ENCODE measurements around the gene MYOZ3. TPM values are rescaled to one million over a fixed set of nuclear protein-coding genes. Genes with fewer than 3 reads are reported as not detected.

Gene MYOZ3
- total and polyA plus RNA-seq, 10 of the 15 experiments (the other 5 are each of a cell fraction or from before 2014, with no cell fraction given) = 0.04 to 1.1 (median 0.10) TPM; not detected in 4

DNA sequence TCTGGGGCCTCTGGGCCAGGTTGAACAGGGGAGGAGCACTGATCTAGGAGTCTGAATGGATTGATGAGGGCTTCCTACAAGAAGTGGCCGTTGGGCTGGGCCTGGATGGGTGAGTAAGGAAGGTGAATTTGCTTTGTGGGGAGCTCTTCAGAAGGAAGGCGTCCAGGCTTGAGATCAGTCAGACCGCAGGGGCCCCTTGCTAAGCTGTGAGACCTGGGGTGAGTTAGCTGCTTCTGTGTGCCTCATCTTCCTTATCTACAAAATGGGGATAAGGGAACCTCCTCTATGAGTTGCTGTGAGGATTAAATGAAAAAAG is 21.7 kb upstream of the MYOZ3 start:
- TF ChIP-seq MYC (IDR thresholded peaks at IDR 0.05; ENCODE audit: insufficient read depth, insufficient read length, insufficient replicate concordance, low read length, severe bottlenecking) (no peak), ATF7 (IDR thresholded peaks at IDR 0.05; ENCODE audit: low read depth) (no peak), ZBTB11 (CRISPR knock-in tag; IDR thresholded peaks at IDR 0.05) (no peak), GABPA (IDR thresholded peaks at IDR 0.05; ENCODE audit: low read depth) (no peak), CBX3 (IDR thresholded peaks at IDR 0.05; ENCODE audit: borderline replicate concordance, low read depth) (no peak), ZNF384 (IDR thresholded peaks at IDR 0.05; ENCODE audit: borderline replicate concordance, low read depth, low read length) (no peak), MXI1 (IDR thresholded peaks at IDR 0.05; ENCODE audit: low read depth, low read length) (no peak), REST (IDR thresholded peaks at IDR 0.05; ENCODE audit: low read depth, low read length) (no peak)
- TF ChIP-seq, protein P1, sequence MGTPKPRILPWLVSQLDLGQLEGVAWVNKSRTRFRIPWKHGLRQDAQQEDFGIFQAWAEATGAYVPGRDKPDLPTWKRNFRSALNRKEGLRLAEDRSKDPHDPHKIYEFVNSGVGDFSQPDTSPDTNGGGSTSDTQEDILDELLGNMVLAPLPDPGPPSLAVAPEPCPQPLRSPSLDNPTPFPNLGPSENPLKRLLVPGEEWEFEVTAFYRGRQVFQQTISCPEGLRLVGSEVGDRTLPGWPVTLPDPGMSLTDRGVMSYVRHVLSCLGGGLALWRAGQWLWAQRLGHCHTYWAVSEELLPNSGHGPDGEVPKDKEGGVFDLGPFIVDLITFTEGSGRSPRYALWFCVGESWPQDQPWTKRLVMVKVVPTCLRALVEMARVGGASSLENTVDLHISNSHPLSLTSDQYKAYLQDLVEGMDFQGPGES (IDR thresholded peaks at IDR 0.05) = no peak
- BruUV-seq (replicated peaks) = no TSS peak
- FAIRE-seq = no peak
- ChIA-PET POLR2A (no interaction called here), CTCF (interaction anchor here (0.6 to 2.1 kb wide), 2 partner anchors 9 to 14 kb away, joined by 3 to 8 read pairs; no protein-coding TSS in a partner anchor), RAD21 (ENCODE audit: unreplicated experiment) (interaction anchor here (0.6 kb wide), 1 partner anchor 181 kb away, joined by 3 read pairs; no protein-coding TSS in a partner anchor), SMC1A (ENCODE audit: uncharacterized antibody, unreplicated experiment) (no interaction called here)
- Histone ChIP-seq H3K4me3 (no peak overlapping the region), H4K20me1 (ENCODE audit: control insufficient read depth, insufficient read depth) (no peaks in the 10 kb centered on the region), H3K4me2 (ENCODE audit: control insufficient read depth, insufficient read depth) (no peak overlapping the region), H3K79me2 (ENCODE audit: control insufficient read depth, insufficient read depth, low read length) (no peaks in the 10 kb centered on the region), H3K9ac (ENCODE audit: control insufficient read depth, insufficient read depth, low read length) (no peak overlapping the region), H3K27ac (ENCODE audit: control insufficient read depth, insufficient read depth) (no peak overlapping the region), H2AFZ (ENCODE audit: control insufficient read depth, low read depth, low read length) (no peak overlapping the region), H3K36me3 (ENCODE audit: control insufficient read depth in 2 of 2, insufficient read depth in 2 of 2, low read length in 1 of 2) (no peaks in the 10 kb centered on the region; a peak in 1 of 4 replicates), H3K9me3 (replicated peaks; ENCODE audit: control insufficient read depth, insufficient read depth, low read length) (no peaks in the 10 kb centered on the region), H3K27me3 (replicated peaks in 1 of 2; ENCODE audit: control insufficient read depth in 2 of 2, insufficient read depth in 2 of 2, low read length in 1 of 2) (no peaks in the 10 kb centered on the region), H3K4me1 (ENCODE audit: control insufficient read depth, insufficient read depth, low read length) (no peaks in the 10 kb centered on the region)
- in situ Hi-C loops (cut with MboI) (no loop called here), intact Hi-C loops (cut with micrococcal nuclease; ENCODE audit: unreplicated experiment) (no loop called here)
- no peak for ATAC-seq
- 75% methylated on average over 3 of the region's 3 CpGs for WGBS (ENCODE audit: insufficient coverage, insufficient replicate concordance, low lambda C conversion rate, missing lambda C conversion rate)
- DNase-seq (ENCODE audit: low read depth, low spot score) = no peak
